GM12874 (cell line): ENCODE measurements around the gene MVD.

Experiments used
- CTCF ChIP-seq: IDR thresholded peaks from 2 replicates; pipeline ENCODE4 v1.5.1; 2011; ENCODE audit warnings: low read depth, mild to moderate bottlenecking, control low read depth, low read length, moderate library complexity; ENCODE audit not compliant: insufficient read depth

The MVD gene

GRCh38 chr16:88662843-88663606 lies at the start of gene MVD:
TSS of gene MVD (minus strand) at chr16:88663091. CDS start at chr16:88663080, 11 bp downstream.
- TF ChIP-seq CTCF, result peak; percentile 19; the same call in 1 of the 2 replicates

- TF ChIP-seq CTCF, result no peak
Measured at GRCh38 chr16:88712362-88712979, 49.6 kb upstream of the MVD start.

GRCh38 chr16:88711750-88712340 lies 49.0 kb upstream of the MVD start:
- no peak for TF ChIP-seq CTCF

GRCh38 chr16:88710556-88710955 lies 47.7 kb upstream of the MVD start:
- TF ChIP-seq CTCF, result no peak

- no peak for TF ChIP-seq CTCF
Measured at GRCh38 chr16:88706965-88707826, 44.3 kb upstream of the MVD start.

GRCh38 chr16:88706229-88706964 lies 43.5 kb upstream of the MVD start, which contains the start of the genes CTU2 and RNF166:
TSS of gene CTU2 (plus strand) at chr16:88706503. CDS start at chr16:88706531, 28 bp downstream.
TSS of gene RNF166 (minus strand) at chr16:88706408. CDS start at chr16:88706325, 83 bp downstream.
- TF ChIP-seq CTCF, result no peak
